ENCODE results near the gene GLB1L2.

GLB1L2 gene

GRCh38 chr11:134374171-134374570 lies 42.4 kb downstream of the GLB1L2 start:
- H3K4me3 ChIP-seq (ENCODE audit: low read depth, low read length) = no peak overlapping the region
- no peak for DNase-seq (ENCODE audit: low read depth)
- TF ChIP-seq MYC (IDR thresholded peaks at IDR 0.05; ENCODE audit: low read depth, low read length) (no peak), MAX (IDR thresholded peaks at IDR 0.05; ENCODE audit: low read depth, low read length) (no peak), POLR2A (IDR thresholded peaks at IDR 0.05; ENCODE audit: extremely low read depth, insufficient read length) (no peak), CTCF (IDR thresholded peaks at IDR 0.05; ENCODE audit: low read depth, low read length) (no peak)

GRCh38 chr11:134374891-134375550 lies 43.2 kb downstream of the GLB1L2 start:
- H3K4me3 ChIP-seq (ENCODE audit: low read depth, low read length) = no peak overlapping the region
- no peak for TF ChIP-seq POLR2A (IDR thresholded peaks at IDR 0.05; ENCODE audit: extremely low read depth, insufficient read length)
- no peak for TF ChIP-seq MYC (IDR thresholded peaks at IDR 0.05; ENCODE audit: low read depth, low read length)
- DNase-seq (ENCODE audit: low read depth) = no peak

- no peak overlapping the region for H3K4me3 ChIP-seq (ENCODE audit: low read depth, low read length)
- DNase-seq (ENCODE audit: low read depth) = no peak
- TF ChIP-seq MYC (IDR thresholded peaks at IDR 0.05; ENCODE audit: low read depth, low read length) (no peak), CTCF (IDR thresholded peaks at IDR 0.05; ENCODE audit: low read depth, low read length) (no peak), MAX (IDR thresholded peaks at IDR 0.05; ENCODE audit: low read depth, low read length) (no peak), POLR2A (IDR thresholded peaks at IDR 0.05; ENCODE audit: extremely low read depth, insufficient read length) (no peak)
Measured at GRCh38 chr11:134376150-134376921, 44.5 kb downstream of the GLB1L2 start.

- H3K4me3 ChIP-seq (ENCODE audit: low read depth, low read length) = no peak overlapping the region
- no peak for TF ChIP-seq CTCF (IDR thresholded peaks at IDR 0.05; ENCODE audit: low read depth, low read length)
- no peak for TF ChIP-seq POLR2A (IDR thresholded peaks at IDR 0.05; ENCODE audit: extremely low read depth, insufficient read length)
- TF ChIP-seq MAX (IDR thresholded peaks at IDR 0.05; ENCODE audit: low read depth, low read length) = no peak
- TF ChIP-seq MYC (IDR thresholded peaks at IDR 0.05; ENCODE audit: low read depth, low read length) = no peak
- DNase-seq (ENCODE audit: low read depth) = no peak
Measured at GRCh38 chr11:134377876-134378275, 46.1 kb downstream of the GLB1L2 start.

GRCh38 chr11:134379241-134379640 lies 47.5 kb downstream of the GLB1L2 start:
- TF ChIP-seq MAX (IDR thresholded peaks at IDR 0.05; ENCODE audit: low read depth, low read length) = no peak
- no peak for DNase-seq (ENCODE audit: low read depth)
- no peak overlapping the region for H3K4me3 ChIP-seq (ENCODE audit: low read depth, low read length)

- H3K4me3 ChIP-seq (ENCODE audit: low read depth, low read length) = no peak overlapping the region
- TF ChIP-seq MAX (IDR thresholded peaks at IDR 0.05; ENCODE audit: low read depth, low read length) (no peak), POLR2A (IDR thresholded peaks at IDR 0.05; ENCODE audit: extremely low read depth, insufficient read length) (no peak), CTCF (IDR thresholded peaks at IDR 0.05; ENCODE audit: low read depth, low read length) (no peak), MYC (IDR thresholded peaks at IDR 0.05; ENCODE audit: low read depth, low read length) (no peak)
- no peak for DNase-seq (ENCODE audit: low read depth)
Measured at GRCh38 chr11:134380229-134380628, 48.4 kb downstream of the GLB1L2 start.

Data from NB4 (cell line).